GOT3 (cell line): ENCODE data around the gene RPRD1B.

Experiments
- DNase-seq: peaks from one replicate; lab custom pipeline; 2025; ENCODE audit warnings: mixed read lengths; lab: John Stamatoyannopoulos, UW

The RPRD1B gene, protein sequence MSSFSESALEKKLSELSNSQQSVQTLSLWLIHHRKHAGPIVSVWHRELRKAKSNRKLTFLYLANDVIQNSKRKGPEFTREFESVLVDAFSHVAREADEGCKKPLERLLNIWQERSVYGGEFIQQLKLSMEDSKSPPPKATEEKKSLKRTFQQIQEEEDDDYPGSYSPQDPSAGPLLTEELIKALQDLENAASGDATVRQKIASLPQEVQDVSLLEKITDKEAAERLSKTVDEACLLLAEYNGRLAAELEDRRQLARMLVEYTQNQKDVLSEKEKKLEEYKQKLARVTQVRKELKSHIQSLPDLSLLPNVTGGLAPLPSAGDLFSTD

DNA sequence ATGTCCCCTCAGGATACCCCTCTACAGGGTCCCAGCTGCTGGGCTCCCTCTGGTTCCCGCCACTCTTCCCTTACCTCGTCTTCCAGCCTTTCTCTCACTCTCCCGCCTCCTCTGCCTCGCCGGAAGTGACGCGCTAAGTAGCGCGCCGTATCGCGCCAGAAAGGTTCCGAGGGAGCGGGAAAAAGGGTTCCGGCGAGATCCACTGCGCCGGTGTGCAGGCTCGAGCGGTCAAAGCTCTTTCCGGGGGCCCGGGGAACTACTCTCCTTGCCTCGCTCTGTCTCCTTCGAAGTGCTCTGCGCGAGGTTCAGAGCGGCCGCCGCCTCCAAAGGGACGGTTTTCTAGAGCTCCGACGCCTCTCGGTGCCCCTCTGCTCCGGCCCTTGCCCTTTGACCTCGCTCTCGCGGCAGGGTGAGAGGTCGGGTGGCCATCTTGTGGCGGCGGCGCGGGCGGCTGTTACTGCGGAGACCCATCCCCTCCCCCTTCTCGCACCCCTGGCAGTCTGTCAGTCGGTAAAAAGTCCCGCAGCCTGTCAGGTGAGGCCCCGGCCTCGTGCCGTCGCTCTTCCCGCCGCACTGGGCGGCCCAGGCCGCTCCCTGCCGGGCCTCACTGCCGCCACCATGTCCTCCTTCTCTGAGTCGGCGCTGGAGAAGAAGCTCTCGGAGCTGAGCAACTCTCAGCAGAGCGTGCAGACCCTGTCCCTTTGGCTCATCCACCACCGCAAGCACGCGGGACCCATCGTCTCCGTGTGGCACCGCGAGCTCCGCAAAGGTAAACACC lies at the start of gene RPRD1B, which contains the start of gene TTI1:
Gene RPRD1B, plus strand, starts transcription at position 417 of the 778 bp plus-strand sequence. Its CDS starts 202 bp downstream, at position 619.
Gene TTI1, minus strand, starts transcription at position 127 of the 778 bp plus-strand sequence. CDS start 19,640 bp downstream, outside the sequence.
- peak; percentile 78 for DNase-seq

DNA sequence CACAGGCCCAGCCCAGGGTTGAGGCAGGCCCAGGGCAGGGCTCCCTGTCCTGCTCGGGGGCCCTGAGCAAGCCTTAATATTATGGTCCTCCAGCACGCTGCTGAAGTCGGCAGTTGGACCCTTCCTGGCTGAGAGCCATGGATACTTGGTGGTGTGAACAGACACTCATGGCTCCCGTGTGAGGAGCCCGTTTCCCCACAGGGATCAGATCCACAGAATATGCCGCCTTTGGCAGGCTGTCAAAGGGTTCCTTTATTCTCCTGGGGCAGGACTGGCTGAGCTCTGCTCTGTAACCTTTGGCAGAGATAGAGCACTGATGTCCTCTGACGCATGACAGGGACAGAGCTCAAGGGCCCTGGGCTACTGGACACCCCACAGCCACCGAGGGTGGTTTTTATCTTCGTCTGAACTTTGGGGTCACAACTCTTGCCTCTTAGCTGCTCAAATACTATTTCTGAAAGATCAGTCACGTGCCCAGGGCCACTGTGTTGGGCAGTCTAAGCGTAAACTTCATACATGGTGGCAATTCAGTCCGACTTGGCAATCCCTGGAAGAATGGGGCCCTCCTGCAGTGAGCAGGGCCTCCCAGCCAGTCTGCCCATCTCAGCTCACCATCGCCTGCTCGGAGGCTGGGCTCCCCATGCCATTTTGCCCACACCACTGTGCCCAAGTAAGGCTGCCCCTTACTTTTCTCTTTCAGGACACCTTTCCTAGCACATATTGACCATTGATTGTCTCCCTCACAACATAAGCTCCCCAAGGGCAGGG lies 49.3 kb upstream of the RPRD1B start:
- DNase-seq: no peak

DNA sequence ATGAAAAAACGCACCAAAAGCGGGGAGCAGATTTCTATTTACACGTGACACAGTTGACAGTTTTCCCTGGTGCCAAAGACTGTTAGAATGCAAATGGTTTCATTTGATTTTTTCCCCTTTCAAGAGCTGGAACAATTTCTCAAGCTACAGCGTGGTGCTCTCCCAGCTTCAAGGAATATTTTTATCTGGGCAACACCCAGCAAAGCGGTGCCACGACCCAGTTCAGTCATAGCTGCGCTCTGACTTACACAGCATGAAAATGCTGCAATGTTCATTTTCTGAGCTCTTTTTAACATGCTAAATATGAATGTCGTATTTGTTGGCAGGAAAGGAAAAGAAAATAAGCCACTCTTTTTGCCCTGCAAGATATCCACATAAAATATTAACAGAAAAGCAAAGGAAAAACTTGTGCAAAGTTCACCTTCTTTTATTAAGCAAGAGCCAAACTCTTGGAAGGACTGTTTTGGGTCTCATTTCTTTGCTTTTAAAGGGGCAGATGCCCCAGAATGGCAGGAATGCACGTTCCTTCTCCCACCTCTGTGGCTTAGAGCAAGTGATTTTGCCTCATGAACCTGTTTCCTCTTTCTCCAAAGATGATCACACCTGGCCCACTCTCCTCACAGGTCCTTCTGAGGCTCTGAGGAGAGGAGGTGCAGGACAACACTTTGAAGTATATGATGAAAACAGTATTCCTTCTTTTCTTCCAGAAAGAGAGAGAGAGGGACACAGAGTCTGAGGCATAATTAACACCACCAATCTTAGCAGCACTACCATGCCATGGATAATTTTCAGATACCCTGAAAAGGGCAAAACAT lies 47.3 kb upstream of the RPRD1B start:
- DNase-seq: no peak

DNA sequence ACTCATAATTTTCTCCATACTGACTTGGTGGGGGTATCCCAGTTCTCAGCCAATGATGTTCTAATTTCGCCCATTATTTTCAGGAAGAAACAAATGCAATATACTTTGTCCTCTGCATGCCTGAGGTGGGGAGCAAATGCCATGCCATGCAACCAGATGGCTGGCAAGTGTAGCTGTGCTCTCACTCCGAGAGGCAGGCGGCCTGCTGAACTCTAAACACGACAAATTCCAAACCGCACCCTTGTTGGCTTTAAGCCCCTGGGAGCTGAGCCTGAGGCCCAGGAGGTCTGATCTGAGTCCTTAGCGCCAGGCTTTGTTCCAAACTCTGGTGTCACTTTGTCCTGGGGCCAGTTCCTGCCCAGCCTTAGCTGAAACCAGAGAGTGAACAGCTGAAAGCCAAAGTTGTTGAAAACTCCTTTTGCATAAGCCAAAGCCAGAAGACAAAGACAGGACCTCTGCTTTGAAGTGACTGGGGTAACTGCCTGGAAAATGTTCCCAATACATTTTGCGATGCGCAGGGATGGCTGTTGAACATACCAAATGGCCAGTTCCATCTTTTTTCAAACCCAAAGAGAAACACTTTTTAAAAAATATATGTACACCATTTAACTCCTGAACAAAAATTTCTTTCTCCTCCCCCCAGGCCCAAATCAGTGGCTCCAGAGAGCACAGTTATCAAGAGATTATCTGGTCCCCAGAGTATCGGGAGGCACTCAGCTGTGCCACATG lies 46.5 kb upstream of the RPRD1B start:
- DNase-seq: no peak

DNA sequence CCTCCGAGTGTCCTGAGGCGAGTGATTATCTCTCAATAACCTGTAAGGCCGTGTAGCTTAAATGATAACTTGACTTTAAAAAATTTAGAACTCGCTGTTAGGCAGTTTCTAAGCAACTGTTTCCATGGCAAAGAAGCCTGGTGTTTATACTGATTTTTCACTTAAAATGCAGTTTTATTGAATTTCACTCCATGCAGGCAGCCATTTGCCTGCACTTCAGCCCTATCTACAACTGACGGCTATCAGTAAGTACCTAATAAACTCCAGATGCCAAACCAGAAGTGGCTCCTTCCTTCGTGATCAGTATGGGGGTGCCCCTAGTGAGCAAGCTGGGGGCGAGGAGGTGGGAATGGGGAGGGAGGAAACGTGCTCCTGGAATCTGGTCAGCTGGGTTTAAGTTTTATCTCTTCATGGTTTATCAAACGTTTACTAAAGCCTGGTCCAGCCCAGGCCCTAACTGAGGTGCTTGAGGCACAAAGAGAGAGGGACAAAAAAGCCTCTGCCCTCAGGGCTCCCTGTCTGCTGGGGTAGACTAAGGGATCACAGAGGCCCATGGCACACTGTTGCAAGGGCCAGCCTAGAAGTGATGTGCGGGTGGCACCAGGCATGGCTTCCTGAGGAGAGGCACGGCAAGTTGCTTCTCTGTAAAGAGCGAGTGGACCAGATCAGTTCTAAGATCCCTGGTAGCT lies 45.8 kb upstream of the RPRD1B start:
- DNase-seq: no peak

DNA sequence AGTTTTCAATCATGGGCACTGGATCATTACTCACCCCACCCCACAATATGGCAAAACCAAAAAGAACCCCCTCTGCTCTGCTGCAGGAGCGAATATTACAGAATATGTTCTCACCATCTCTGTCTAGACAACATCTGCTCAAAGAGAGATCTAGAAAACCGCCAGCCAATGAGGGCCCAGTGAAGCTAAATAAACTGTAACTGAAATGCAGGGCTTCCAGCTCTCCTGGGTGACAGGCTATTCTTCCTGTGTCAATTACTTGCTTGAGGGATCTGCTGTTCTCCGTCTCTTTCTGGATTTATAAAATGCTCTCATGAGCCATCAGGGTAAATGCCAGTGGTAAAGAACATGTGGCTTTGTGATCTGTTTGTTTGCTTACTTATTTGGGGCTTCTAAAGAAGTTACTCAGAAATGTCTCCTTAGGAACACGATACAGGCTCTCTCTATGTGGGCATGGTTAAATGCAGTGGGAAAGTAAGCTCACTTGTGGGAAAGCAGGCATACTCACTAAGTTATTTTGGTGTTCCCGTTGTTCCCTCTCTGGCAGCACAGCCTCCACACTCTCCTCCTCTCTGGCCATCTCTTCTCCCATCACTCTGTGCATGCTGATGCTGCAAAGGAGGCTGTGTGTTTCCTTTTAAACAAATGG lies 45.1 kb upstream of the RPRD1B start:
- DNase-seq: no peak

DNA sequence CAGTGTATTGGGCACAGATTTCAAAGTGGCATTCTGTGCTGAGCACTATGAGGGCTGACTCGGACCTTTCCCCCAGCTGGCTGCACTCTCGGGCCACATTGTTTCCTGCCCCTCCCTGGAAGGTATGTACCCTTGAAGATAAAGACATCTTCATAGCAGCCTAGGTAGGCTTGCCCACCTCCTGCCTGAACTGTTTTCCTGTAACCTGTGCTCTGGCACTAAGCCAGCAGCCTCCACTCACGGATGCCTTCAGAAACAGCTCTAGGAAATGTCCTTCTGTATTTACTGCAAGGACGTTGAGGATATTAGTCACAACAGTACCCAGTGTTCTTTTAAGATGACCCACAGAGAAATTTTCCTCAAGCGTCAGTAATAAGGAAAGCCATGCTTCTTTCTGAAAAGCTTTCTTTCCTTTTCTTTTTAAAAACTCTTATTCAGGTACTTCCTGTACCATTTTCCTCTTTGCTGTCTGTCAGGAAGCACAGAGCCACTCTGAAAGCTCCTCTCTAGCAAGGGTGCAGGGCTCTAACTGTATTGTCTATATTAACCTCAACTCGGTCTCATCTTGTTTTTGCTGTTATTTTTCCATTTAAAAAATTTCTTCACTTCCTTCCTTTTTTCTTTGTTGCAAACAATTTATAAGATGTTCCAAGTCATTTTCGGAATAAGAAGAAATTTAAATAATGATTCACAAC lies 43.8 kb upstream of the RPRD1B start:
- DNase-seq: no peak

DNA sequence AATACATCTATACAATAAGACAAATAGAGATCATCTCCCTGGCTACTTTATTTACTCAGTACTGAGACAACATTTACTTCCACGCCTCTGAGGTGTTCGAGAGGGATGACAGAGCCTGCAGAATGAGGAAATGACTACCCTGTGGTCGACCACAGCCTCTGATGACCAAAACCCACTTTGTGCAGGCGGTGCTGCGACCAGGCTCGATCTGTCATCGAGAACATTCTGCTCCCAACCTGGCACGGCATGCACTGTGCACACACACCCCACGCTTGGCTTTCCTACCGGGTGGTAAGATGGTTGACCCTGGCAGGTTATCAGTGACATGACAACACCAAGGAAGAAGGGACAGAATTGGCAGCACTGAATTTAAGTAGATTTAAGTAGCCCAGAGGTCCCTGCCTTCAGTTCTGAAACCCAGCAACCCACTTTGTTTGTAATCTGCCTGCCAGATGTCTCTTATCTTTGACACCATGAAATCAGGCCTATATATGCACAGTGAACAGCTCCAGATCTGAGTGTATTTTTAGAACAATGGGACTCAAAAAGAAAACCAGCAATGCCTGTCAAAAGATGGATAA lies 42.9 kb upstream of the RPRD1B start:
- DNase-seq: no peak

DNA sequence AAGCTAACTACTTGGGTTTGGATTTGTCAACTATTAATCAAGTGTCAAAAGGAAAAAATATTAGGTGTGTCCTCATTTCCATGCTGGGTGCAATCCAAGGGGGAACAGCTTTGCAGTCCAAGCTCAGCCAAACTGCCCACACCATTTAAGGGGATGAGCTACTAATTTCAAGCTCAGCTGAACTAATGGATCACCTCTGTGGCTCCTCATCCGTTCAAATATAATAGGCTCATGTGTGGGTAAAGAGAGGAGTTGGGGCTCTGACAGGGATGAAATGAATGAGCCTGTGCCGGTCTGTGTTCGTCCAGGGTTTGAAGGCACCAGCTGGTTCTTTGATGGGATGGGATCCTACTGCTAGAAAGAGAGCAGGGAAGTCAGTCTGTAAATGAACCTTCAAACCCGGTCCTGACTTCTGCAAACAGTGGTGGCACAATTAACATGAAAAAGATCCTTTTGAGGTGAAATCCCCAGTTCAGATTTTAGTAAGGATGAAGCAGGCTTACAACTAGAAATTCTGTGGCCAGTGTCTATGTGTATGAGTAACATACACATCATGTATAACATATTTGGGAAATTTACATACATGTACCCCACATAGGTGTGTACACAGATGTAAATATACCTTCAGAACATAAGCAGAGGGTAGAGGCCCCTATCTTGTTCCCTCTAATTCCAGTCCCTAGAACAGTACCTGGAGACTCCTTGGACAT lies 42.2 kb upstream of the RPRD1B start:
- no peak for DNase-seq

DNA sequence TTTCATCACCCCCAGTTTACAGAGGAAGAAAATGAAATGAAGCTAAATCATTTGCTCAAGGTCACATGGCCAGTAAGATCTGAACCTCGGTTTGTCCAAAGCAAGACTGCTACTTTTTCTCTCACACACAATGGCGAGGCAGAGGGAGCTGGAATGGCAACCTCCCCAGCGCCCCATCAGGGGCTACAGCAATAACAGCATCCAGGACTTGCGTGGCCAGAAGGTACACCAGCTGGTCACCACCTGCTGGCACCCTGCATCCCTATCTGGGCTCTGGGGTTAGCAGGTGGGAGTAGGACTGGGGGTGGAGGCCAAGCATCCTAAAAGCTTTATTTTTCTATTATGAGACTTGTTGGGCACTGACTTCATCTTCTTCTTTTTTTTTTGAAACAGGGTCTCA lies 41.6 kb upstream of the RPRD1B start:
- no peak for DNase-seq

DNA sequence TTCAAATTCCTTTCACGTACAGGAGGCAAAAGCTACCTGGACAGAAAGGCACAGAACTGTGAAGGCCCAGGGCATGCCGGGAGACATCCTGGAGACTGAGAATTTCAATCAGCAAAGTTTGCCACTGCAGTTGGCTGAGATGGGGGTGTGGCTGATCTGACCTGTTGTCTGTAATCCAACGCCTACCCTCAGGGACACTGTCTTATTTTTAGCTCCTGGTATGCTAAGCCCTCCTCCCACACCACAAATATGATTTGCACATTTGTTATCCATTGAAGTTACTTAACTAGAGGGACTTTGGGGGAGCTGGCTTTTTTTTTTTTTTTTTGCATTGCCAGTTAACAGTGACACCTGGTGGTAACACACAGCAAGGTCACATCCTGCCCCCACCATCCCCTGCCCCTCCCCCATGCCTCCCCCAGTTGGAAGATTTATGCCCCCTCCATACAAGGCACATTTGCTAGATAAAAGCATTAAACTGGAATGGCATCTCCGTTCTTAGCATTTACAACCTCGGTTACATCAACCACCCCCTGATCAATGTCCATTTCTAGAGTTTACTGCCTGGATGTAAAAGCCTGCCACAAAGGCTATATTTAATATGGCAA lies 40.6 kb upstream of the RPRD1B start:
- DNase-seq: no peak

DNA sequence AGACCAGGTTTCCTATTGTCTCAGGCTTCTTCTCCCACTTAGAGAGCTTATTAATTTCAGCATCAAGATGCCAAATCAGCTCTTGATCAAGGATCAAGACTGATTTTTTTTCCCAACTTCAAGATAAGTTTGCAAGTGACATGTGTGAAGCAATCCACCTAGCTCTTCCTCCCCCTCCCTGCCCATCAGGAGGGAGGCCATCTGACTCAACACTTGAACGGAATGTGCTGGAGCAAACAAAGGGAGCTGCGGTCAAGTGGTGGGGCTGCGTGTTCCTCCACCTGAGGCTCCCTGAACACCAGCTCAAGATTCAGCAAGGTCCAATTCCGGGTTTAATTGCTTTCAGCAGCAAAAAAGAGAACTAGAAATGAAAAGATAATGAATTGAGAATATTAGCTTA lies 39.0 kb upstream of the RPRD1B start:
- DNase-seq: no peak

DNA sequence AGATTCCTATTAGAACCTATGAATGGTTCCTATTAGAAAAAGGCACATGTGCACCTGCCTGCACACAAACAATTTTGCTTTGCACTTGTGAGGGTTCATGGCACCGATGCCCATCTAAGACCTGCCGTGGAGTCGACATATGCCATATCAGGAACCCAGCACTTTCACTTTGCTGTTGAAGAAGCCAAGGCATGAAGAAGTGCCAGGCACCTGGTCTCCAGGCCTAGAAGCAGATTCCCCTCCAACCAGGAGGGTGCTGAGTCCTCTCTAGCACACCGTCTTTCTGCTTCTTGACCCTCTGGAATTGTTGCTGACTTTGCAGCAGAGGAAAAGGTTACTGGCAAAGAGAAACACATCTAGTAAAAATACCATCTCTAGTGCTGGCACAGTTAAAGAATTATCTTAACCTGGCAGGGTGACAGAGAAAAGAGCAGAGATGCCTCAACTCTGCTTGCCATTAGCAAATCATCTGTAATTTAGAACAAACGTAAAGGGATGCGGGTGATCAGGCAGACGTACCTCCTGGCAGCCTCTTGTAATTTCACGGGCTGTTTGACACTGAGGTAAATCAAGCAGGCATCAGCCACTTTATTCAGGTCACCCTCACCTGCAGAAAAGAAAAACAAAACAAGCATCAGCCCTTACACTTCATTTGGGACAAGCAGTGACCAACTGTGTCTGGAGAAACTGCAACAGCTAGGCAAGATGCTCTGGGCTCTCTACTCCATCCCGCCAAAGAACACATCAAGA lies 37.5 kb upstream of the RPRD1B start:
- no peak for DNase-seq

DNA sequence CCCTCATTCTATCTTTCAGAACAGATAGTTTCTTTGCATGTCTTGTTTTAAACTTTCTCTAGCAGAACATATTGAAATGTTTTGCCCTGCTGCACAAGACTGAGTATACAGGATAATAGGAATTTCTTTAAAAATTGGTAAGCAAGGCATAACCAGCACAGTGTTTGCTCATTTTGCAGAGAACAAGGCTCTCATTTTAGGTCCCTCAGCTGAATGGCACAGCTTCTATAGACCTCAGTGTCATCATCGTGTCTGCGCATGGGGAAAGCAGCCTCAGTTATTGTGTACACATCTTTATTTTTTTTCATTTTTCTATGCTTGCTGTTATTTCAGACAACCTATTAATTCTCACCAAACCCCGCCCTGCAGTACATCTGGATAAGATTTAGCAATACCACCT lies 36.0 kb upstream of the RPRD1B start:
- DNase-seq: no peak

DNA sequence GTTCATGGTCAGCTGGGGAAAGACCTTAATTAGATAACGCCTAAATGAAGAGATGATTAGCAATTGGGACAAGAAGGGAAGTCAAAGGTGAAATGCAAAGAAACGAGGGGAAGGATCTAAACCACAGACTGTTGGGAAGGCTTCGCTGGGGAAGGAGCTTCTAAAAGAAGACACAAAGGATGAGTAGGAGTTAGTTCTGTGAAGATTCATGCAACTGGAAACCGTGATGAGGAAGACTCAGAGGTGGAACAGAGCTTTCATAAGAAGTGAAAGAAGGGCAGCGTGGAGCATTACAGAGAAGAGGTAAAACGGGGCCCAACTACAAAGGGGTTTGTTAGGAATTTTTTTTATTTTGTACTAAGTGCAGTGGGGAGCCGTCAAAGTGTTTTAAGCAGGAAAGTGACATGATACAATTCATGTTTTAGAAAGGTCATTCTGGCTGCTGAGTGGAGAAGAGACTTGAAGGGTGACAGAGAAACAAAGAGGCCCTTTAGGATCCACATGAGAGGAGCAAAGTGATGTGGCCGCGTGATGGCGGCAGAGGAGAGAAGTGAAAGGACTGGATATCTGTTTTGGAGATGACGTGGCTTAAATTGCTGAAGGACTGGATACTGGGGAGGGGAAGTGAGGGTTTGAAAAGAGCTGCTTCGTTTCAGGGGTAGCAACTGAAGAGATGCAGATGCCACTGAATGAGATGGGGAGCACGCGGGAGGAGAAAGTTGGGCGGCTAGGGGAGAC lies 33.9 kb upstream of the RPRD1B start:
- DNase-seq: no peak

DNA sequence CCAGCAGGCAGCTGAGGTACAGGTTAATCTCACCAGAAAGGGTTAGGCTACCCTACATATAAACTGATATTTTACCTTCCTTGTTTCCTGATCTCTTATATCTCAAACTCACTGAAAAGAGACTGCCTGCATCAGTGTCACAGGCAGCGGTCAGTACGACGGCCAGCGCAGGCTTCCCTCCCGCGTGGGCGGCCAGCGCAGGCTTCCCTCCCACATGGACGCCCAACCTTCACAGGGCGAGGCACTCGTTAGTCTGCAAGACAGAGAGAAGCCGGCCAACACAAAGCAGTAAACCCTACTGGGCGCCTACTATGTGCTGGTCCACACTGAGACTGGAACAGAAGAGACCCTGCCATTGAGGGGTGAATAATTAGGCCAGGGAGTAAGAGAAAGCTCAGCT lies 33.3 kb upstream of the RPRD1B start:
- no peak for DNase-seq
